MM.1S (cell line): ENCODE data around the gene HOXC9.

Experiments
- DNase-seq: peaks from one replicate; pipeline ENCODE4 v3.0.0-alpha.2; 2015
- H2AFZ ChIP-seq: fragments of 300-600 bp; sonication (generic); 2 replicates; pipeline ENCODE4 v1.6.0; 2016; ENCODE audit warnings: antibody characterized with exemption, low read length
- H3F3A ChIP-seq: fragments of 300-600 bp; sonication (generic); 2 replicates; pipeline ENCODE4 v1.6.1; 2016; ENCODE audit warnings: mild to moderate bottlenecking, antibody characterized with exemption, low read length, moderate library complexity, mixed read lengths; ENCODE audit not compliant: insufficient read depth
- H3K27ac ChIP-seq: fragments of 300-600 bp; sonication (generic); 2 replicates; pipeline ENCODE4 v1.5.1; 2016; ENCODE audit warnings: mild to moderate bottlenecking, low read length
- H3K27me3 ChIP-seq: fragments of 300-600 bp; sonication (generic); replicated peaks from 2 replicates; pipeline ENCODE4 v1.6.0; 2016; ENCODE audit warnings: low read length; ENCODE audit not compliant: insufficient read depth
- H3K36me3 ChIP-seq: fragments of 300-600 bp; sonication (generic); replicated peaks from 2 replicates; pipeline ENCODE4 v1.6.1; 2016; ENCODE audit warnings: mild to moderate bottlenecking, low read length, mixed read lengths; ENCODE audit not compliant: insufficient read depth
- H3K4me1 ChIP-seq: fragments of 300-600 bp; sonication (generic); 2 replicates; pipeline ENCODE4 v1.6.1; 2016; ENCODE audit warnings: low read length, mixed read lengths
- H3K4me2 ChIP-seq: fragments of 300-600 bp; sonication (generic); 2 replicates; pipeline ENCODE4 v1.6.0; 2016; ENCODE audit warnings: low read depth, low read length
- H3K4me3 ChIP-seq: fragments of 300-600 bp; sonication (generic); 2 replicates; pipeline ENCODE4 v1.5.1; 2016; ENCODE audit warnings: low read length, mixed read lengths
- H3K79me2 ChIP-seq: fragments of 300-600 bp; sonication (generic); 2 replicates; pipeline ENCODE4 v1.6.1; 2016; ENCODE audit warnings: mixed run types, low read length, mixed read lengths
- H3K9ac ChIP-seq: fragments of 300-600 bp; sonication (generic); 2 replicates; pipeline ENCODE4 v1.6.1; 2016; ENCODE audit warnings: low read length, mixed read lengths
- H3K9me2 ChIP-seq: fragments of 300-600 bp; sonication (generic); replicated peaks from 2 replicates; pipeline ENCODE4 v1.6.1; 2016; ENCODE audit warnings: mild to moderate bottlenecking, low read length, mixed read lengths; ENCODE audit not compliant: insufficient read depth
- H3K9me3 ChIP-seq: fragments of 300-600 bp; sonication (generic); replicated peaks from 2 replicates; pipeline ENCODE4 v1.6.1; 2016; ENCODE audit warnings: mild to moderate bottlenecking, low read length, mixed read lengths; ENCODE audit not compliant: insufficient read depth
- H4K20me1 ChIP-seq: fragments of 300-600 bp; sonication (generic); 2 replicates; pipeline ENCODE4 v1.6.1; 2016; ENCODE audit warnings: mild to moderate bottlenecking, low read length, moderate library complexity, mixed read lengths; ENCODE audit not compliant: insufficient read depth
- EZH2 ChIP-seq: fragments of 300-600 bp; sonication (generic); optimal IDR thresholded peaks from 2 replicates; pipeline ENCODE3; 2017; ENCODE audit warnings: low read depth, mild to moderate bottlenecking, antibody characterized with exemption, low read length, mixed read lengths
- EZH2phosphoT487 ChIP-seq: fragments of 300-600 bp; sonication (generic); IDR thresholded peaks from 2 replicates; pipeline ENCODE4 v1.6.1; 2018; ENCODE audit warnings: antibody characterized with exemption, low read length
- TF ChIP-seq, protein P1 (sequence below): fragments of 300-600 bp; sonication (generic); IDR thresholded peaks from 2 replicates; pipeline ENCODE4 v1.5.1; 2016; ENCODE audit warnings: antibody characterized with exemption, low read length, mixed read lengths

HOXC9 gene

DNA sequence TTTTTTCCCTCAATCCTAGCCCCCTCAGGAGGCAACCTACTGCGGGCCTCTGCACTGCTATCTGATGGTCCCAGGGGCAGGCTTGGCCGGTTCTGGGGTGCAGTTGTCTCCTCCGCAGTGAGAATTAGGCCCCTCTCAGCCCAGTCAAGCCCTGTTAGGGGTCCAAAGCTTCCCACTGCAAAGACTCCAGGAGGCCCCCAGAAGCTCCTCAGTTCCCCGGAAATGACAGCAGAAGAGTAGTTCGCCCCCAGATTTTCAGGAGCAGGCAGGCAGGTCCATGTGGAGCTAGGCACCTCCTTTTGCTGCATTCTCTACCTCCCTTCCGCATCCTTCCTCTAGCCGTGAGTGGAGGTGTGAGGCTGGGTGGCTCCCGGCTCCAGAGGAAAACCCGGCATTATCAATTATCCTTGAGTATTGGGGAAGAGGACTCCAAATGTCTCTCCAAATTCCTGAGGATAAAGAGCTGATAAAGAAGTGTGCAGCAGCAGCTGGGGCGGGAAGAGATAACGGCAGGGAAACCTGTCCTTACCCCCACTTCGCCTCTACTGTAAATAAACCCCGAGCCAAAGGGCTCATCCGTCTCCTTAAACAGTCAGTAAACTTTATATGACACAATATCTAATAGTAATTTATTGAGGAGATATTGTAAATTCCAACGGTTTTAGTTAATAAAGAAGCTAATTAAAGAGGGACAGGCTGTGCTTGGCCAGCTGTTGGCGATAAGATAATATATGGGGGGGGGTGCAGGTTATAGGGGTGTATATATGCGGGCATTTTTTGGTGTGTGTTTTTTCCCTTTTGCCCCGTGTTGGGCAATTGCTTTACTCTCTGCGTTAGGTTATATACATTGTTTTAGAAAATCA is 45.9 kb upstream of the HOXC9 start:
- no peak for TF ChIP-seq EZH2phosphoT487
- no peak for TF ChIP-seq EZH2
- TF ChIP-seq, protein P1, sequence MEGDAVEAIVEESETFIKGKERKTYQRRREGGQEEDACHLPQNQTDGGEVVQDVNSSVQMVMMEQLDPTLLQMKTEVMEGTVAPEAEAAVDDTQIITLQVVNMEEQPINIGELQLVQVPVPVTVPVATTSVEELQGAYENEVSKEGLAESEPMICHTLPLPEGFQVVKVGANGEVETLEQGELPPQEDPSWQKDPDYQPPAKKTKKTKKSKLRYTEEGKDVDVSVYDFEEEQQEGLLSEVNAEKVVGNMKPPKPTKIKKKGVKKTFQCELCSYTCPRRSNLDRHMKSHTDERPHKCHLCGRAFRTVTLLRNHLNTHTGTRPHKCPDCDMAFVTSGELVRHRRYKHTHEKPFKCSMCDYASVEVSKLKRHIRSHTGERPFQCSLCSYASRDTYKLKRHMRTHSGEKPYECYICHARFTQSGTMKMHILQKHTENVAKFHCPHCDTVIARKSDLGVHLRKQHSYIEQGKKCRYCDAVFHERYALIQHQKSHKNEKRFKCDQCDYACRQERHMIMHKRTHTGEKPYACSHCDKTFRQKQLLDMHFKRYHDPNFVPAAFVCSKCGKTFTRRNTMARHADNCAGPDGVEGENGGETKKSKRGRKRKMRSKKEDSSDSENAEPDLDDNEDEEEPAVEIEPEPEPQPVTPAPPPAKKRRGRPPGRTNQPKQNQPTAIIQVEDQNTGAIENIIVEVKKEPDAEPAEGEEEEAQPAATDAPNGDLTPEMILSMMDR, result no peak

DNA sequence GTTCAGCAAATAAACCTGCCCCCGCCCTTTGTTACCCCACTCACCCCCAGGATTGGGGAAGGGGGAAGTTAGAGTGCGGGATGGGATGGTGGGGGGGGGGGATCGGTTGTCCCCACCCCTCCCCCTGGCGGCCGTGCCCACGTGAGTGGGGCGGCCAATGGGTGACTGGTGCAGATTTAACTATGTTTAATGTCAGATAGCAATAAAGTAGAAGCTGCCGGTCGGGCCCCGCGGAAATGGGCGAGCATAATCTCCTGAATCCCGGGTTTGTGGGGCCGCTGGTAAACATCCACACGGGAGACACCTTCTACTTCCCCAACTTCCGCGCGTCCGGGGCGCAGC is 45.3 kb upstream of the HOXC9 start, which contains the start of gene HOXC12:
TSS of gene HOXC12 (plus strand) at position 210 of the 342 bp plus-strand sequence. CDS start at position 237, 27 bp downstream.
- Histone ChIP-seq H3K27me3 (peaks cover 99% of the 10 kb centered on the region), H3K4me1 (0 out of 2 replicates have a peak, but pooled peaks cover 5% of the 10 kb centered on the region), H3K36me3 (no peaks in the 10 kb centered on the region), H3K9me3 (no peaks in the 10 kb centered on the region), H3K27ac (no peak within 1 kb of the TSS), H3F3A (no peaks in the 10 kb centered on the region), H3K79me2 (no peaks in the 10 kb centered on the region), H3K4me2 (no peak within 1 kb of the TSS), H3K4me3 (no peak within 1 kb of the TSS), H4K20me1 (no peaks in the 10 kb centered on the region), H3K9me2 (no peaks in the 10 kb centered on the region), H3K9ac (no peak within 1 kb of the TSS), H2AFZ (no peak within 1 kb of the TSS)
- DNase-seq, result no peak
- no peak for TF ChIP-seq EZH2phosphoT487
- no peak for TF ChIP-seq EZH2
- TF ChIP-seq, protein P1, result no peak

More for the DNA sequence above, 45.9 kb upstream of the HOXC9 start:
- no peaks in the 10 kb centered on the region for H4K20me1 ChIP-seq
- no peaks in the 10 kb centered on the region for H3K9me3 ChIP-seq
- H3K4me1 ChIP-seq, result 0 out of 2 replicates have a peak, but pooled peaks cover 5% of the 10 kb centered on the region
- no peaks in the 10 kb centered on the region for H3K9me2 ChIP-seq
- H3K79me2 ChIP-seq, result no peaks in the 10 kb centered on the region
- H3K9ac ChIP-seq, result no peak overlapping the region
- H3K4me3 ChIP-seq, result no peak overlapping the region
- H3F3A ChIP-seq, result no peaks in the 10 kb centered on the region
- no peaks in the 10 kb centered on the region for H3K36me3 ChIP-seq
- H3K4me2 ChIP-seq, result no peak overlapping the region
- peaks cover 99% of the 10 kb centered on the region for H3K27me3 ChIP-seq
- no peak overlapping the region for H2AFZ ChIP-seq
- H3K27ac ChIP-seq, result no peak overlapping the region
- no peak for DNase-seq

- TF ChIP-seq EZH2phosphoT487 (no peak), EZH2 (no peak)
- TF ChIP-seq, protein P1, result no peak
- DNase-seq, result no peak
- no peak overlapping the region for H3K4me2 ChIP-seq
- no peaks in the 10 kb centered on the region for H3K9me3 ChIP-seq
- H2AFZ ChIP-seq, result no peak overlapping the region
- no peak overlapping the region for H3K4me3 ChIP-seq
- no peaks in the 10 kb centered on the region for H4K20me1 ChIP-seq
- no peak overlapping the region for H3K9ac ChIP-seq
- H3K36me3 ChIP-seq, result no peaks in the 10 kb centered on the region
- no peak overlapping the region for H3K27ac ChIP-seq
- peaks cover 99% of the 10 kb centered on the region for H3K27me3 ChIP-seq
- H3K79me2 ChIP-seq, result no peaks in the 10 kb centered on the region
- H3K4me1 ChIP-seq, result 0 out of 2 replicates have a peak, but pooled peaks cover 5% of the 10 kb centered on the region
- H3K9me2 ChIP-seq, result no peaks in the 10 kb centered on the region
- H3F3A ChIP-seq, result no peaks in the 10 kb centered on the region
These were observed 44.8 kb upstream of the HOXC9 start for GRCh38 chr12:53955036-53955775.
